Duodenal mucosa (tissue), 2 donors: Measurements from ENCODE around the gene TRABD2A.
"Not testable (repeated sequence)": the region's sequence is repeated elsewhere in the genome, so short reads cannot be mapped to it uniquely, and the experiment has no call there.

Experiments
- H3K27ac ChIP-seq: one replicate; pipeline ENCODE4 v1.7.0; 2013; ENCODE audit warnings: low read depth, low read length
- H3K27me3 ChIP-seq, 2 donors: one replicate each; pipeline ENCODE4 v1.7.0; 2013; ENCODE audit warnings: low read length in 2 of 2, control low read depth in 1 of 2; ENCODE audit not compliant: insufficient read depth in 2 of 2, control insufficient read depth in 1 of 2
- H3K36me3 ChIP-seq, 2 donors: one replicate each; pipeline ENCODE4 v1.7.0; 2013; ENCODE audit warnings: low read length in 2 of 2, control low read depth in 1 of 2; ENCODE audit not compliant: insufficient read depth in 2 of 2, control insufficient read depth in 1 of 2
- H3K4me1 ChIP-seq, 2 donors: one replicate each; pipeline ENCODE4 v1.7.0; 2013; ENCODE audit warnings: low read length in 2 of 2, control low read depth in 1 of 2; ENCODE audit not compliant: insufficient read depth in 2 of 2, control insufficient read depth in 1 of 2
- H3K4me3 ChIP-seq, 2 donors: one replicate each; pipeline ENCODE4 v1.7.0; 2013; ENCODE audit warnings: low read length in 2 of 2, low read depth in 1 of 2
- H3K9ac ChIP-seq, 2 donors: one replicate each; pipeline ENCODE4 v1.7.0; 2013; ENCODE audit warnings: low read length in 2 of 2, low read depth in 1 of 2
- H3K9me3 ChIP-seq, 2 donors: one replicate each; pipeline ENCODE4 v1.7.0; 2013; ENCODE audit warnings: low read length in 2 of 2, control low read depth in 1 of 2; ENCODE audit not compliant: control insufficient read depth in 1 of 2

The TRABD2A gene

GRCh38 chr2:84870306-84870705 lies 10.6 kb downstream of the TRABD2A start:
- Histone ChIP-seq H3K36me3 (peaks cover 0 to 6% of the 10 kb centered on the region in 2 donors), H3K9ac (no peak overlapping the region), H3K4me1 (no peaks in the 10 kb centered on the region), H3K27me3 (no peaks in the 10 kb centered on the region), H3K9me3 (no peaks in the 10 kb centered on the region), H3K4me3 (no peak overlapping the region), H3K27ac (no peak overlapping the region)

- not testable (repeated sequence) for H3K27me3 ChIP-seq, H3K27ac ChIP-seq, H3K36me3 ChIP-seq, H3K9ac ChIP-seq, H3K4me3 ChIP-seq, H3K9me3 ChIP-seq, H3K4me1 ChIP-seq
Observed at GRCh38 chr2:84868327-84868726, 12.6 kb downstream of the TRABD2A start.

- Histone ChIP-seq H3K9ac (no peak overlapping the region), H3K27ac (no peak overlapping the region), H3K4me3 (no peak overlapping the region), H3K4me1 (no peaks in the 10 kb centered on the region), H3K27me3 (no peaks in the 10 kb centered on the region), H3K36me3 (no peaks in the 10 kb centered on the region), H3K9me3 (no peaks in the 10 kb centered on the region)
Observed at GRCh38 chr2:84866122-84866521, 14.8 kb downstream of the TRABD2A start.

DNA sequence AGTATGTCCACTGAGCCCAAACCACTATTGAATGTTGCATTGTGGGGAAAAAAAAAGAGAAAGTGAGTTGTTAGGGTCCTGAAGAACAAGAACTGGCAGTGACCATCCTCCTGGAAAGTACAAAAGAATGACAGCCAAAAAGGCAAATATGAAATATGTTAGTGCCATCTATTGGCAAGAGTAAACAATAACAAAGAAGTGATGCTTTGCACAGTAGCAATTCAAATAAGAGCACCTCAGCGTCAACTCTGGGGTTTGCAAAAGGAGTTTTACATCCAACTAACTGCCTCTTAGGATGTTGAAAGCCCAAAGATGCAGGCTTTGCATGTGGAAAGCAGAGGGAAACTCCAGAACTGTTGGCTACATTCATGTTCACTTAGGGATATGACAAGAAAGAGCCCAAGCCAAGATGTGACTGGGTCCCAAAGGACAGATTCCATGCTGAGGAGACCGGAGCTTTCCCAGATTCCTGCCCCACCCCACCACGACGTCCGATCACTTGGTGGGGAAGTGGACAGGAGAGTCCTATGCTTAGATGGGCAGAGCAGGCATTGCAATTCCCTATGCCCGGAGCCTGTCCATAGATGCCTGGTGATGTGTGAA lies 15.6 kb downstream of the TRABD2A start:
- H3K9ac ChIP-seq: no peak overlapping the region
- no peak overlapping the region for H3K27ac ChIP-seq
- H3K9me3 ChIP-seq: no peaks in the 10 kb centered on the region
- no peaks in the 10 kb centered on the region for H3K4me1 ChIP-seq
- H3K36me3 ChIP-seq: no peaks in the 10 kb centered on the region
- no peak overlapping the region for H3K4me3 ChIP-seq
- H3K27me3 ChIP-seq: no peaks in the 10 kb centered on the region

DNA sequence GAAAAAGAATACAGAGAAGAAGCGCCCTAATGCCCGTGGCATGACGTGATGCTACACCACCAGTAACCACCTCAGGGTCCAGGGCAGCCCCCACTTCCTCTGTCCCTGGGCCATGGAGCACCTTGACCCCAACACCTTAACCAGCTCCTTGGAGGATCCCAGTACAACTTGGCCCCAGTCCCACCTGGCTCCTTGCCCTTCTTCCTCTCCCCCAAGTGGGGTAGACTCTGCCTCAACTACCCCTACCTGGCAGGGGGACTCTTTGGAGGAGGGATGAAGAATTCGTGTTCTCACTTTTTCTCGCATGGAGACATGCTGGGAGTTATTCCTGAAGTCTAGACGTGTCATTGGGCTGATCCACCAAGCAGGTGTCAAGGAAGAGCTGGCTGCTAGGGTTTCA lies 18.9 kb downstream of the TRABD2A start:
- Histone ChIP-seq H3K9ac (no peak overlapping the region), H3K27me3 (no peaks in the 10 kb centered on the region), H3K4me3 (no peak overlapping the region), H3K36me3 (no peaks in the 10 kb centered on the region), H3K27ac (no peak overlapping the region), H3K9me3 (no peaks in the 10 kb centered on the region), H3K4me1 (no peaks in the 10 kb centered on the region)

GRCh38 chr2:84861539-84861938 lies 19.3 kb downstream of the TRABD2A start:
- no peak overlapping the region for H3K27ac ChIP-seq
- H3K4me1 ChIP-seq: no peaks in the 10 kb centered on the region
- no peaks in the 10 kb centered on the region for H3K36me3 ChIP-seq
- no peaks in the 10 kb centered on the region for H3K27me3 ChIP-seq
- no peak overlapping the region for H3K9ac ChIP-seq
- H3K9me3 ChIP-seq: no peaks in the 10 kb centered on the region
- H3K4me3 ChIP-seq: no peak overlapping the region

DNA sequence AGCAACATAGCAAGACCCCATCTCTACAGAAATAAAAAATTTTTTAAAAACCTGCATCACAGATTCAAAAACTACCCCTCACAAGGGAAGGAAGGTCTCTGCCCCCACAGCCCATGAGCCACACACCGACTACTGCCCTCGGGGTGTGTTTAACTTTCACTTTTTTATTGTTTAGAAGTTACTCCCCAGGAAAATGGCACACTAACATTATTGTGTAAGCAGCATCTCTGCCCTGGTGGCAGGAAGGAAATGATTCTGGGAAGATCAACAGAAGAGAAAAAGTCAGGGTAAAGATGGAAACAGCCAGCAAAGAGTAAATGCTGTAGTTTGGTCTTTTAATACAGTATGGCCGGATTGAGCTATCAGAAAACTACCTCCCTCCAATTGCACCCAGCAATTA lies 21.9 kb downstream of the TRABD2A start:
- no peaks in the 10 kb centered on the region for H3K9me3 ChIP-seq
- H3K4me3 ChIP-seq: no peak overlapping the region
- no peak overlapping the region for H3K27ac ChIP-seq
- no peaks in the 10 kb centered on the region for H3K36me3 ChIP-seq
- H3K9ac ChIP-seq: no peak overlapping the region
- no peaks in the 10 kb centered on the region for H3K27me3 ChIP-seq
- H3K4me1 ChIP-seq: no peaks in the 10 kb centered on the region

- Histone ChIP-seq H3K27ac (no peak overlapping the region), H3K27me3 (no peaks in the 10 kb centered on the region), H3K4me1 (no peaks in the 10 kb centered on the region), H3K9me3 (peaks cover 0 to 4% of the 10 kb centered on the region in 2 donors), H3K9ac (no peak overlapping the region), H3K36me3 (no peaks in the 10 kb centered on the region), H3K4me3 (no peak overlapping the region)
Observed at GRCh38 chr2:84858123-84858522, 22.8 kb downstream of the TRABD2A start.

GRCh38 chr2:84857566-84857965 lies 23.3 kb downstream of the TRABD2A start:
- Histone ChIP-seq H3K27me3 (no peaks in the 10 kb centered on the region), H3K27ac (no peak overlapping the region)

GRCh38 chr2:84856787-84857186 lies 24.1 kb downstream of the TRABD2A start:
- no peaks in the 10 kb centered on the region for H3K27me3 ChIP-seq
- H3K4me3 ChIP-seq: no peak overlapping the region
- no peak overlapping the region for H3K27ac ChIP-seq
- no peaks in the 10 kb centered on the region for H3K36me3 ChIP-seq
- H3K9me3 ChIP-seq: peaks cover 0 to 11% of the 10 kb centered on the region in 2 donors
- H3K9ac ChIP-seq: no peak overlapping the region
- no peaks in the 10 kb centered on the region for H3K4me1 ChIP-seq

More at GRCh38 chr2:84857566-84857965, 23.3 kb downstream of the TRABD2A start:
- no peaks in the 10 kb centered on the region for H3K4me1 ChIP-seq
- H3K9me3 ChIP-seq: peaks cover 0 to 9% of the 10 kb centered on the region in 2 donors
- no peaks in the 10 kb centered on the region for H3K36me3 ChIP-seq
- H3K4me3 ChIP-seq: no peak overlapping the region
- no peak overlapping the region for H3K9ac ChIP-seq

GRCh38 chr2:84855731-84856130 lies 25.2 kb downstream of the TRABD2A start:
- peaks cover 0 to 11% of the 10 kb centered on the region in 2 donors for H3K9me3 ChIP-seq
- no peak overlapping the region for H3K9ac ChIP-seq
- no peaks in the 10 kb centered on the region for H3K4me1 ChIP-seq
- H3K27ac ChIP-seq: no peak overlapping the region
- no peaks in the 10 kb centered on the region for H3K36me3 ChIP-seq
- H3K4me3 ChIP-seq: no peak overlapping the region
- H3K27me3 ChIP-seq: no peaks in the 10 kb centered on the region
